Gastroesophageal sphincter (tissue), 2 donors: ENCODE results near the gene USP49.

Experiments
- POLR2A ChIP-seq, 2 donors: fragments of 450-650 bp; IDR thresholded peaks; one replicate each; pipeline ENCODE4 v1.6.1; 2017; ENCODE audit warnings: antibody characterized with exemption in 2 of 2, mild to moderate bottlenecking in 2 of 2, moderate library complexity in 1 of 2
- POLR2AphosphoS5 ChIP-seq: sonication (generic); formaldehyde crosslinking; IDR thresholded peaks from one replicate; pipeline ENCODE4 v1.6.1; 2017; ENCODE audit warnings: antibody characterized with exemption

- TF ChIP-seq POLR2AphosphoS5, result no peak
- TF ChIP-seq POLR2A (IDR thresholded peaks at IDR 0.05), result no peak
These were observed 42.8 kb upstream of the USP49 start for GRCh38 chr6:41937861-41938574.
